Keratinocyte (primary cell): ENCODE measurements around the gene ING5. TPM values are rescaled to one million over a fixed set of nuclear protein-coding genes. Genes with fewer than 3 reads are reported as not detected.

Experiments used
- DNase-seq: peaks from one replicate; pipeline ENCODE4 v3.0.0-alpha.2; 2011; ENCODE audit warnings: low read depth, missing footprints, low spot score
- FAIRE-seq: peaks from 2 replicates; lab custom pipeline; 2011; peaks lifted over from hg19 to GRCh38; lab: Jason Lieb, UNC
- H2AFZ ChIP-seq: 2 replicates; pipeline ENCODE4 v1.6.0; 2012; ENCODE audit warnings: low read length, control low read depth, inconsistent platforms; ENCODE audit not compliant: control insufficient read depth
- H3K27ac ChIP-seq: 2 replicates; pipeline ENCODE4 v1.5.1; 2011; ENCODE audit warnings: low read length; ENCODE audit not compliant: control insufficient read depth, insufficient read depth
- H3K27me3 ChIP-seq: 3 replicates; pipeline ENCODE4 v1.6.0; 2011; ENCODE audit warnings: low read length; ENCODE audit not compliant: control insufficient read depth, insufficient read depth; ENCODE audit errors: extremely low read depth
- H3K36me3 ChIP-seq, 2 experiments: 2 replicates in 1 of 2; 3 replicates in 1 of 2; pipeline ENCODE4 v1.5.1; 2011; ENCODE audit warnings: low read length in 2 of 2, mild to moderate bottlenecking in 1 of 2; ENCODE audit not compliant: control insufficient read depth in 2 of 2, insufficient read depth in 2 of 2; ENCODE audit errors: extremely low read depth in 1 of 2
- H3K4me1 ChIP-seq: 3 replicates; pipeline ENCODE4 v1.5.1; 2011; ENCODE audit warnings: low read length; ENCODE audit not compliant: control insufficient read depth, insufficient read depth; ENCODE audit errors: extremely low read depth
- H3K4me2 ChIP-seq: 3 replicates; pipeline ENCODE4 v1.6.0; 2011; ENCODE audit warnings: low read depth, low read length; ENCODE audit not compliant: control insufficient read depth, insufficient read depth; ENCODE audit errors: extremely low read depth
- H3K4me3 ChIP-seq, 3 experiments: fragments of 200-600 bp in 1 of 3; sonication (generic) in 1 of 3; 2 replicates in 2 of 3; 3 replicates in 1 of 3; pipeline ENCODE4 v1.5.1; 2011 to 2016; ENCODE audit warnings: low read length in 3 of 3, mild to moderate bottlenecking in 3 of 3, control low read depth in 2 of 3, inconsistent platforms in 1 of 3, low read depth in 1 of 3, mixed read lengths in 1 of 3, mixed run types in 1 of 3, moderate library complexity in 1 of 3; ENCODE audit not compliant: control insufficient read depth in 2 of 3, insufficient read depth in 2 of 3; ENCODE audit errors: extremely low read depth in 1 of 3
- H3K79me2 ChIP-seq: 2 replicates; pipeline ENCODE4 v1.6.0; 2012; ENCODE audit warnings: low read length; ENCODE audit not compliant: control insufficient read depth, insufficient read depth
- H3K9ac ChIP-seq: 3 replicates; pipeline ENCODE4 v1.6.0; 2011; ENCODE audit warnings: low read length; ENCODE audit not compliant: control insufficient read depth, insufficient read depth; ENCODE audit errors: extremely low read depth
- H3K9me1 ChIP-seq: 3 replicates; pipeline ENCODE4 v1.6.0; 2011; ENCODE audit warnings: low read length; ENCODE audit not compliant: control insufficient read depth, insufficient read depth; ENCODE audit errors: extremely low read depth
- H3K9me3 ChIP-seq: 2 replicates; pipeline ENCODE4 v1.5.1; 2012; ENCODE audit warnings: low read depth, low read length; ENCODE audit not compliant: control insufficient read depth
- H4K20me1 ChIP-seq: 3 replicates; pipeline ENCODE4 v1.6.0; 2011; ENCODE audit warnings: low read length; ENCODE audit not compliant: control insufficient read depth, insufficient read depth; ENCODE audit errors: extremely low read depth
- CTCF ChIP-seq, 3 experiments: IDR thresholded peaks in 1 of 3; conservative IDR thresholded peaks in 1 of 3; optimal IDR thresholded peaks in 1 of 3; 2 replicates in 2 of 3; 3 replicates in 1 of 3; pipeline versions ENCODE3 to v1.5.1; 2011; ENCODE audit warnings: low read length in 3 of 3, mild to moderate bottlenecking in 3 of 3, moderate library complexity in 2 of 3, control low read depth in 1 of 3, inconsistent platforms in 1 of 3; ENCODE audit not compliant: insufficient read depth in 2 of 3; ENCODE audit errors: extremely low read depth in 1 of 3
- EZH2 ChIP-seq: IDR thresholded peaks from one replicate; pipeline ENCODE4 v1.6.1; 2012; ENCODE audit warnings: inconsistent platforms, mild to moderate bottlenecking, low read length, moderate library complexity
- dilution Hi-C: fragments of 300-500 bp; cut with MboI; formaldehyde crosslinking; loops from one replicate; pipeline ENCODE4 v1.7.0; 2020; ENCODE audit warnings: low sequenced_read_pairs; ENCODE audit not compliant: extremely low pct_ligation_motif_present
- polyA plus RNA-seq, 5 experiments: library from polyadenylated mRNA; depleted of rRNA in 3 of 5; stranded (reverse) in 3 of 5; stranded (forward) in 1 of 5; unstranded in 1 of 5; fragments of >200 nt; gene quantifications; 1 replicate in 1 of 5; 2 replicates in 3 of 5; 3 replicates in 1 of 5; pipeline versions ENCODE4 v1.2.1 to v1.2.3, GENCODE V29; 2011 to 2012; ENCODE audit warnings: missing spikeins in 2 of 5, low read depth in 1 of 5, low replicate concordance in 1 of 5

ING5 gene
- polyA plus RNA-seq, 1 donor (not counting 4 experiments of a cell fraction or from before 2014, with no cell fraction given): 19.1 TPM

- Histone ChIP-seq H3K9ac (no peak overlapping the region), H3K27ac (no peak overlapping the region), H3K4me3 (no peak overlapping the region), H3K9me3 (no peaks in the 10 kb centered on the region), H3K4me2 (no peak overlapping the region), H3K9me1 (no peaks in the 10 kb centered on the region), H3K27me3 (no peaks in the 10 kb centered on the region), H2AFZ (no peak overlapping the region), H3K36me3 (peaks cover 31 to 47% of the 10 kb centered on the region in 2 experiments), H4K20me1 (peaks cover 9% of the 10 kb centered on the region), H3K79me2 (peaks cover 20% of the 10 kb centered on the region), H3K4me1 (no peaks in the 10 kb centered on the region)
- FAIRE-seq: no peak
- DNase-seq: no peak
- TF ChIP-seq CTCF (optimal IDR thresholded peaks at IDR 0.05 in 1 of 3, IDR thresholded peaks at IDR 0.05 in 1 of 3, conservative IDR thresholded peaks at IDR 0.05 in 1 of 3; ENCODE audit: extremely low read depth in 1 of 3, insufficient read depth in 2 of 3, low read length in 3 of 3) (no peak), EZH2 (no peak)
- dilution Hi-C loops: no loop called here
Observed at GRCh38 chr2:241654551-241654950, 47.3 kb upstream of the ING5 start.

GRCh38 chr2:241655516-241656189, 46.2 kb upstream of the ING5 start:
- peaks cover 33 to 43% of the 10 kb centered on the region in 2 experiments for H3K36me3 ChIP-seq
- H3K4me3 ChIP-seq: no peak overlapping the region

More at GRCh38 chr2:241655516-241656189, 46.2 kb upstream of the ING5 start:
- no peak overlapping the region for H3K4me2 ChIP-seq
- DNase-seq: no peak
- peaks cover 11% of the 10 kb centered on the region for H3K79me2 ChIP-seq
- H3K9me1 ChIP-seq: no peaks in the 10 kb centered on the region
- no peak overlapping the region for H2AFZ ChIP-seq
- H4K20me1 ChIP-seq: peaks cover 2% of the 10 kb centered on the region
- no peak overlapping the region for H3K27ac ChIP-seq
- H3K9ac ChIP-seq: no peak overlapping the region
- no peak for TF ChIP-seq EZH2
- no peak for TF ChIP-seq CTCF (optimal IDR thresholded peaks at IDR 0.05 in 1 of 3, IDR thresholded peaks at IDR 0.05 in 1 of 3, conservative IDR thresholded peaks at IDR 0.05 in 1 of 3; ENCODE audit: extremely low read depth in 1 of 3, insufficient read depth in 2 of 3, low read length in 3 of 3)
- FAIRE-seq: no peak
- dilution Hi-C loops: no loop called here
- no peaks in the 10 kb centered on the region for H3K27me3 ChIP-seq
- H3K4me1 ChIP-seq: no peaks in the 10 kb centered on the region
- H3K9me3 ChIP-seq: no peaks in the 10 kb centered on the region
